HepG2 (cell line): ENCODE data around the gene SAPCD2. TPM values are rescaled to one million over a fixed set of nuclear protein-coding genes. Genes with fewer than 3 reads are reported as not detected.

Experiments
- ARNT ChIP-seq: fragments of 450-650 bp; IDR thresholded peaks from 2 replicates; pipeline ENCODE4 v1.6.1; 2017
- CEBPG ChIP-seq: IDR thresholded peaks from 2 replicates; pipeline ENCODE4 v1.6.1; 2016
- DNMT1 ChIP-seq: sonication (generic); formaldehyde crosslinking; IDR thresholded peaks from 2 replicates; pipeline ENCODE4 v1.5.1; 2020; ENCODE audit warnings: mild to moderate bottlenecking, missing genetic modification reagents
- ETV6 ChIP-seq: sonication (generic); formaldehyde crosslinking; conservative IDR thresholded peaks from 2 replicates; pipeline ENCODE4 v1.4.0; 2020; ENCODE audit warnings: missing genetic modification reagents
- GATAD1 ChIP-seq: IDR thresholded peaks from 2 replicates; pipeline ENCODE4 v1.6.1; 2016; ENCODE audit warnings: missing genetic modification reagents, missing compliant biosample characterization
- KDM3A ChIP-seq: IDR thresholded peaks from 2 replicates; pipeline ENCODE4 v1.6.1; 2018; ENCODE audit warnings: low read depth, missing compliant biosample characterization
- KDM5B ChIP-seq: sonication (generic); formaldehyde crosslinking; IDR thresholded peaks from 2 replicates; pipeline ENCODE4 v1.4.0; 2020; ENCODE audit warnings: missing genetic modification reagents, mild to moderate bottlenecking, borderline replicate concordance
- KMT2B ChIP-seq: IDR thresholded peaks from 2 replicates; pipeline ENCODE4 v1.6.1; 2016; ENCODE audit warnings: missing genetic modification reagents, missing compliant biosample characterization
- NFRKB ChIP-seq: fragments of 450-650 bp; IDR thresholded peaks from 2 replicates; pipeline ENCODE4 v1.6.1; 2017
- REPIN1 ChIP-seq: sonication (generic); formaldehyde crosslinking; IDR thresholded peaks from 2 replicates; pipeline ENCODE4 v1.8.0; 2022; ENCODE audit warnings: missing genetic modification reagents, low read depth, mild to moderate bottlenecking, borderline replicate concordance
- SAFB2 ChIP-seq: sonication (generic); formaldehyde crosslinking; IDR thresholded peaks from 2 replicates; pipeline ENCODE4 v1.5.1; 2020; ENCODE audit warnings: missing genetic modification reagents, low read depth, mild to moderate bottlenecking, borderline replicate concordance
- SIX1 ChIP-seq: sonication (generic); formaldehyde crosslinking; IDR thresholded peaks from 2 replicates; pipeline ENCODE4 v1.4.0; 2020; ENCODE audit warnings: missing genetic modification reagents, borderline replicate concordance
- SSRP1 ChIP-seq: IDR thresholded peaks from 2 replicates; pipeline ENCODE4 v1.6.1; 2016; ENCODE audit warnings: control low read depth
- TARDBP ChIP-seq: sonication (generic); formaldehyde crosslinking; IDR thresholded peaks from 2 replicates; pipeline ENCODE4 v1.8.0; 2022; ENCODE audit warnings: mild to moderate bottlenecking, missing genetic modification reagents
- ZNF503 ChIP-seq: sonication (generic); formaldehyde crosslinking; IDR thresholded peaks from 2 replicates; pipeline ENCODE4 v1.4.0; 2020; ENCODE audit warnings: missing genetic modification reagents
- ZNF557 ChIP-seq: sonication (generic); formaldehyde crosslinking; IDR thresholded peaks from 2 replicates; pipeline ENCODE4 v1.4.0; 2020; ENCODE audit warnings: missing genetic modification reagents
- ZNF619 ChIP-seq: sonication (generic); formaldehyde crosslinking; IDR thresholded peaks from 2 replicates; pipeline ENCODE4 v1.4.0; 2020; ENCODE audit warnings: mild to moderate bottlenecking, missing genetic modification reagents
- ZNF691 ChIP-seq: sonication (generic); formaldehyde crosslinking; IDR thresholded peaks from 2 replicates; pipeline ENCODE4 v1.4.0; 2020; ENCODE audit warnings: missing genetic modification reagents, low read depth, mild to moderate bottlenecking, borderline replicate concordance
- ZNF710 ChIP-seq: sonication (generic); formaldehyde crosslinking; IDR thresholded peaks from 2 replicates; pipeline ENCODE4 v1.5.0; 2020; ENCODE audit warnings: mild to moderate bottlenecking, missing genetic modification reagents, borderline replicate concordance
- ZNF747 ChIP-seq: sonication (generic); formaldehyde crosslinking; IDR thresholded peaks from 2 replicates; pipeline ENCODE4 v1.8.1; 2023; ENCODE audit warnings: missing genetic modification reagents, mild to moderate bottlenecking, borderline replicate concordance
- polyA plus RNA-seq, 8 experiments: library from polyadenylated mRNA; depleted of rRNA in 3 of 8; stranded (reverse) in 7 of 8; unstranded in 1 of 8; fragments of >200 nt; fragmentation: Illumina TruSeq in 4 of 8; extraction: Trizol in 4 of 8; gene quantifications; 2 replicates each; pipeline versions ENCODE4 v1.2.1 to v1.2.3, GENCODE V29; 2011 to 2016; ENCODE audit warnings: low read depth in 4 of 8, missing spikeins in 1 of 8, mixed read lengths in 1 of 8; ENCODE audit not compliant: insufficient read depth in 1 of 8
- total RNA-seq, 5 experiments: library from RNA; depleted of rRNA; stranded (reverse); fragments of >200 nt; fragmentation: Illumina TruSeq; extraction: Trizol; gene quantifications; 2 replicates each; pipeline ENCODE4 v1.2.3, GENCODE V29; 2016; ENCODE audit warnings: low read depth in 1 of 5
- TF ChIP-seq, protein P1 (sequence below): sonication (generic); formaldehyde crosslinking; IDR thresholded peaks from 2 replicates; pipeline ENCODE4 v1.5.1; 2020; ENCODE audit warnings: missing genetic modification reagents, mild to moderate bottlenecking, borderline replicate concordance
- TF ChIP-seq, protein P2 (sequence below): sonication (generic); formaldehyde crosslinking; IDR thresholded peaks from 2 replicates; pipeline ENCODE4 v1.4.0; 2020; ENCODE audit warnings: missing genetic modification reagents
- TF ChIP-seq, protein P3 (sequence below): sonication (generic); formaldehyde crosslinking; IDR thresholded peaks from 2 replicates; pipeline ENCODE4 v1.5.0; 2020; ENCODE audit warnings: missing genetic modification reagents

Gene SAPCD2
- total and polyA plus RNA-seq, 2 of the 13 experiments (the other 11 are each of a cell fraction or from before 2014, with no cell fraction given) = 21.9 to 42.8 TPM

DNA sequence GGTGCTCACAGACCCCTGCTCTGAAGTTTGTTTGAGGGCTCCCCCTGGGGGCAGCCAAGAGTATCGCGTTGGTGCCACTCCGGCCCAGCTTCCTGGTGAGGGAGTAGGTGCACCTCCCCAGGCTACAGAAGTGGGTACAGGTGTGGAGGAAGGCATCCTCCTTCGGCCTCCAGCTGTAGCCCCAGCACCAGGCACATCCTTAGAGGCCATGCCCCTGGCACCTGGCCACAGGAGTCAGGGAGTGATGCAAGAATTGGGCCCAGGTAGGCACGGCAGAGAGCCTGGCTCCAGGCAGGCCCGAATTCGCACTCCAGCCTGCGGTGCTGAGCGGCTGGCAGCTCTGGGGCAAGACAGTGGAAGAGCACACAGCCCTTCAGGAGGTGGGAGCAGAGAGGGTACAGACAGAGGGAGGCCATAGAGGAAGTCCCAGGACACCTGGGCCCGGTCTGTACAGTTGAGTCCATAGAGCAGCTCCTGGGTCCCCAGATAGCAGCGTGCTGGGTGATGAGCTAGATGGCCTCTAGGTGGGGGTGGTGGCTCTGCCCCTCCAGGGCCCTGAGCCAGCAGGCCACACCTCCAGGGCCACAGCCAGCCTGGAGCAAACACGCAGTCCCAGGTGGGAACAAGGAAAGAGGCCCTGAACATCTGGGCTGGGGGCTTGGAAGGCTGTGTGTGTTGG, 2.4 kb downstream of the SAPCD2 start (continued):
- TF ChIP-seq KDM3A (CRISPR knock-in tag) (peak; percentile 73; the same call in 1 of the 2 replicates), ETV6 (CRISPR knock-in tag) (no peak), SAFB2 (CRISPR knock-in tag) (peak; percentile 69; the same call in 1 of the 2 replicates), ARNT (no peak), ZNF619 (peak; percentile 19; the same call in 1 of the 2 replicates), GATAD1 (CRISPR knock-in tag) (peak; percentile 39; the same call in 1 of the 2 replicates), SIX1 (CRISPR knock-in tag) (no peak), CEBPG (CRISPR knock-in tag) (no peak), ZNF710 (peak; percentile 47; the same call in 1 of the 2 replicates), REPIN1 (CRISPR knock-in tag) (peak; percentile 75; the same call in 1 of the 2 replicates), NFRKB (no peak), ZNF691 (CRISPR knock-in tag) (no peak), ZNF503 (CRISPR knock-in tag) (no peak), KDM5B (CRISPR knock-in tag) (0 out of 2 replicates have a peak, but pooled peaks have one; percentile 82), DNMT1 (CRISPR knock-in tag) (peak; percentile 66; the same call in 1 of the 2 replicates), TARDBP (0 out of 2 replicates have a peak, but pooled peaks have one; percentile 15), KMT2B (no peak), ZNF747 (CRISPR knock-in tag) (peak; percentile 78), ZNF557 (0 out of 2 replicates have a peak, but pooled peaks have one; percentile 47), SSRP1 (CRISPR knock-in tag) (no peak)
- TF ChIP-seq, protein P1, sequence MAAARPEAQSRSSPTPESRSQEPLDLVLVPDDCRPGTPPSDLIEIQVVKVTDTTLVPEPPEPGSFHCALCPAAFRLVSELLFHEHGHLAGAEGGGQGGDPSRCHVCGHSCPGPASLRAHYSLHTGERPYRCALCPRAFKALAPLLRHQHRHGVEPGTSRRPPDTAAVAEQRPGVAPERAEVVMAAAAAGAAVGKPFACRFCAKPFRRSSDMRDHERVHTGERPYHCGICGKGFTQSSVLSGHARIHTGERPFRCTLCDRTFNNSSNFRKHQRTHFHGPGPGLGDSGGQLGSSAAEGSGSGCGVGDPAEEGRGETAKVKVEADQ (CRISPR knock-in tag) = peak; percentile 83; the same call in 1 of the 2 replicates
- TF ChIP-seq, protein P2, sequence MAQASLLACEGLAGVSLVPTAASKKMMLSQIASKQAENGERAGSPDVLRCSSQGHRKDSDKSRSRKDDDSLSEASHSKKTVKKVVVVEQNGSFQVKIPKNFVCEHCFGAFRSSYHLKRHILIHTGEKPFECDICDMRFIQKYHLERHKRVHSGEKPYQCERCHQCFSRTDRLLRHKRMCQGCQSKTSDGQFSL (CRISPR knock-in tag) = no peak
- TF ChIP-seq, protein P3, sequence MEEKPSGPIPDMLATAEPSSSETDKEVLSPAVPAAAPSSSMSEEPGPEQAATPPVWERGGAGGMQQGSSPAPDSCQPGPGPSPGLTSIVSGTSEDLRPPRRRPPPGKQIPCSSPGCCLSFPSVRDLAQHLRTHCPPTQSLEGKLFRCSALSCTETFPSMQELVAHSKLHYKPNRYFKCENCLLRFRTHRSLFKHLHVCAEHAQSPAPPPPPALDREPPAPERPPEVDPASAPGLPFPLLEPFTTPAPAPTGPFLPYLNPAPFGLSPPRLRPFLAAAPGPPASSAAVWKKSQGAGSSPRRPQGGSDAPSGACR = peak; percentile 95; the same call in 1 of the 2 replicates
